Skeletal muscle satellite cell (primary cell): Measurements from ENCODE around the gene CLEC16A.

ENCODE experiments used
- H3K27me3 ChIP-seq: 2 replicates; pipeline ENCODE4 v1.7.0; 2013; ENCODE audit warnings: low read length; ENCODE audit not compliant: control insufficient read depth, insufficient read depth
- H3K36me3 ChIP-seq: 2 replicates; pipeline ENCODE4 v1.7.0; 2013; ENCODE audit warnings: mild to moderate bottlenecking, control low read depth, low read length; ENCODE audit not compliant: insufficient read depth
- H3K4me1 ChIP-seq: 2 replicates; pipeline ENCODE4 v1.7.0; 2013; ENCODE audit warnings: low read length; ENCODE audit not compliant: control insufficient read depth, insufficient read depth
- H3K4me2 ChIP-seq: 2 replicates; pipeline ENCODE4 v1.7.0; 2013; ENCODE audit warnings: mild to moderate bottlenecking, low read length
- H3K4me3 ChIP-seq: 2 replicates; pipeline ENCODE4 v1.7.0; 2013; ENCODE audit warnings: low read length
- H3K9ac ChIP-seq: 2 replicates; pipeline ENCODE4 v1.7.0; 2013; ENCODE audit warnings: mild to moderate bottlenecking, low read depth, low read length, moderate library complexity
- H3K9me3 ChIP-seq: replicated peaks from 2 replicates; pipeline ENCODE4 v1.7.0; 2013; ENCODE audit warnings: mild to moderate bottlenecking, control low read depth, low read length

CLEC16A gene

DNA sequence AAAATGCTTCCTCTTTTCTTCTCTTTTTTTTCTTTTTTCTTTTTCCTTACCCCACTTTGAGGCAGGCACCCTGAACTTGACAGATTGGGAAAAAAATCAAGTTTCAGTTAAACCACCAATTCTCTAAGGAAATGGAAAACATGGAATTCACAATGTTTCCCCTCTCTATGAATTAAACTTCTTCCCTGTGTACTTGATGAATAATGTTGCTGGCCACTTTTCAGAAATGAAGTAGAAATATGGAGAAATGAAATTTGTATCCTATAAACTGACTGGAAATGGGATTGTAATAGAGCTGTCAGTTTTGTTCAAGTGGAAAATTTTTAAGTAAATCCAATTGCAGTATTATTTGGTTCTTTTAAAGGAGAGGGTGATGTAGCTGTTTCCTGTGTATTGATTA is 129.8 kb downstream of the CLEC16A start:
- Histone ChIP-seq H3K36me3 (peaks cover 14% of the 10 kb centered on the region), H3K4me3 (no peak overlapping the region), H3K9me3 (no peaks in the 10 kb centered on the region), H3K9ac (no peak overlapping the region), H3K27me3 (no peaks in the 10 kb centered on the region), H3K4me1 (peaks cover 32% of the 10 kb centered on the region), H3K4me2 (no peak overlapping the region)

DNA sequence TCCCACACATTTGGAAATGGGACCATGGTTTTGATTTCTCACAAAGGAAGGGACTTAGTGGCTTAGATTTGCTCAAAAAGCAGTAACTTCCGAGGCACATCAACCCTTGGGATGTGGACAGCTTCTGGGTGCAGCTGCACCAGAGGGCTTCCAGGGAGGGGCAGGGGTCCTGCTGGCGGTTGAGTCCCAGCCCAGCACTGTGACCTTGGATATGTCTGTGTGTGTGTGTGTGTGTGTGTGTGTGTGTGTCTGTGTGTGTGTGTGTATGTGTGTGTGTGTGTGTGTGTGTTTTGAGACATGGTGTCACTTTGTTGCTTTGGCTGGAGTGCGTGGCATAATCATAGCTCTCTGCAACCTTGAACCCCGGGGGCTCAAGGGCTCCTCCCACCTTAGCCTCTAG is 130.8 kb downstream of the CLEC16A start:
- no peak overlapping the region for H3K4me2 ChIP-seq
- no peaks in the 10 kb centered on the region for H3K27me3 ChIP-seq
- H3K9ac ChIP-seq, result no peak overlapping the region
- no peak overlapping the region for H3K4me3 ChIP-seq
- peaks cover 42% of the 10 kb centered on the region for H3K4me1 ChIP-seq
- H3K36me3 ChIP-seq, result peaks cover 14% of the 10 kb centered on the region
- H3K9me3 ChIP-seq, result no peaks in the 10 kb centered on the region

DNA sequence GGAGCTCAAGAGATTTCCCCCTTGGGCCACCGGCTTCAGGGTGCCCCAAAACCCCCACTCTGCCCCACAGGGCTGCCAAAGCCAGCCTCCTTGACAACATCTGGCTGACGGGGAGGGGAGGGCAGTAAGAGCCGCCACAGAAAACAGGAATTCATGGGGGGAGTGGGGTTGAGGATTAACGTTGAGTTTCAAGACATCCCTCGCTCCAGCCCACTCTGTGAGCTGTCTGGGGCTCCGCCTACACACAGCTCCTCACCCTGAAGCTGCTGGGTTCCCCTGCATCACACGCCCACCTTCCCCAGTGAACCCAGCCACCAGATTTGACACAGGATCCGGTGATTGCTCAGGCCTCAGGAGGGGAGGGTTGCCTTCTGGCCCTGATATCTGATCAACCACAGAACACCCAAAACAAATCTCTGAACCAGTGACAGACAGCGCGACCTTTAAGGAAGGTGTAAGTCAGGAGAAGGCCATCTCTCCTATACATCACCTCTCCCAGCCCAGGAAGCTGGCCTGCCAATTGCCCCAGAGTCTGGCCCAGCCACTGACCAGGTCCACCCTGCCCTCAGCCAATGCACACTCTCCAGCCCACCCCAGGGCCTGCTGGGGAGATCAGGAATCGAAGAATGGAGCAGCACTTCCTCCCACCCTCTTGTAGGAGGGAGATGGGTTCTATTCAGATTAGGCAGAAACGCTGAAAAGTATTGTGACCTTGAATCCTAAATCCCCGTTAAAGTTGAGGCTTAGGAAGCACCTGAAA is 132.1 kb downstream of the CLEC16A start:
- Histone ChIP-seq H3K36me3 (peaks cover 12% of the 10 kb centered on the region), H3K9ac (peak overlapping the region; percentile 6), H3K4me1 (peaks cover 52% of the 10 kb centered on the region), H3K9me3 (no peaks in the 10 kb centered on the region), H3K4me3 (no peak overlapping the region), H3K4me2 (no peak overlapping the region), H3K27me3 (no peaks in the 10 kb centered on the region)

DNA sequence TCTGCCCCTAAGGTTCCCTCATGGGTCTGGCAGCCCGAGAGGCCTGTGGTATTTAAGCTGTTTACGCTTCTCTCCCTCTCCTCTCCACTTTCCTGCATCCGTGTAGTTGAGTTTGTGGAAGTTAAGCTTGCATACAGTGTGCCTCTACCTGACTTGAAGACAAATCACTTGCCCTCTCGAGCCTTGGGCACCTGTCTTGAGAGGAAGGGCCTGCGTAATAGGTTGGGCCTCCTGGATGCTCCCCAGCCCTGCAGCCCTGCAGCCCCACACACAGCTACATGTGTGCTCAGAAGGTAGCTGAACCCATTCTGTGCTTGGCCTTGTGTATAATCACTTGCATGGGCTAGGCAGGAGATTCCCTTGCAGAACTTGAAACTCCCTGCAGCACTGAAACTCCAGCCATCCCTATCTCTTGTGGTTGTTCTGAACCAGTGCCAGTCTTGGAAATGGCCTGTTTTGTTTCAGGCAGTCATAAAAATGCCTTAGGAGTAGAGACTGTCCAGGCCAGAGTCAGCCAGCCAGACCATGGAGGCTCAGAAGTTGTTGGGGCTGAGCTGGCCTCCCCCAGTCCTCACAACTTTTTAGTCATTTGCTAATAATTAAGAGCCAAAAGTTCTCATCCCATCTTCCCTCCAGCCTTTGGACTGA is 134.6 kb downstream of the CLEC16A start:
- H3K4me3 ChIP-seq, result peak overlapping the region; percentile 19
- H3K9me3 ChIP-seq, result no peaks in the 10 kb centered on the region
- peak overlapping the region; percentile 52 for H3K4me2 ChIP-seq
- H3K4me1 ChIP-seq, result peaks cover 71% of the 10 kb centered on the region
- no peaks in the 10 kb centered on the region for H3K27me3 ChIP-seq
- H3K36me3 ChIP-seq, result peaks cover 5% of the 10 kb centered on the region
- peak overlapping the region; percentile 65 for H3K9ac ChIP-seq

- H3K4me3 ChIP-seq, result peak overlapping the region; percentile 43
Observed at GRCh38 chr16:11079652-11080187, 135.4 kb downstream of the CLEC16A start.

GRCh38 chr16:11080327-11080967 is 136.1 kb downstream of the CLEC16A start:
- H3K36me3 ChIP-seq, result peaks cover 5% of the 10 kb centered on the region
- H3K9ac ChIP-seq, result peak overlapping the region; percentile 69
- no peaks in the 10 kb centered on the region for H3K9me3 ChIP-seq
- H3K4me1 ChIP-seq, result peaks cover 85% of the 10 kb centered on the region
- peak overlapping the region; percentile 43 for H3K4me3 ChIP-seq
- H3K4me2 ChIP-seq, result peak overlapping the region; percentile 46
- H3K27me3 ChIP-seq, result no peaks in the 10 kb centered on the region

More at GRCh38 chr16:11079652-11080187, 135.4 kb downstream of the CLEC16A start:
- H3K4me2 ChIP-seq, result peak overlapping the region; percentile 52
- peak overlapping the region; percentile 69 for H3K9ac ChIP-seq
- no peaks in the 10 kb centered on the region for H3K27me3 ChIP-seq
- H3K36me3 ChIP-seq, result peaks cover 5% of the 10 kb centered on the region
- no peaks in the 10 kb centered on the region for H3K9me3 ChIP-seq
- peaks cover 78% of the 10 kb centered on the region for H3K4me1 ChIP-seq

GRCh38 chr16:11080999-11081630 is 136.8 kb downstream of the CLEC16A start:
- peaks cover 5% of the 10 kb centered on the region for H3K36me3 ChIP-seq
- no peaks in the 10 kb centered on the region for H3K27me3 ChIP-seq
- peaks cover 83% of the 10 kb centered on the region for H3K4me1 ChIP-seq

GRCh38 chr16:11082108-11082859 is 137.9 kb downstream of the CLEC16A start:
- Histone ChIP-seq H3K4me1 (peaks cover 72% of the 10 kb centered on the region), H3K27me3 (no peaks in the 10 kb centered on the region), H3K36me3 (peaks cover 5% of the 10 kb centered on the region), H3K9ac (no peak overlapping the region), H3K4me3 (no peak overlapping the region), H3K9me3 (no peaks in the 10 kb centered on the region), H3K4me2 (no peak overlapping the region)

More at GRCh38 chr16:11080999-11081630, 136.8 kb downstream of the CLEC16A start:
- Histone ChIP-seq H3K9me3 (no peaks in the 10 kb centered on the region), H3K4me3 (no peak overlapping the region), H3K4me2 (no peak overlapping the region), H3K9ac (peak overlapping the region; percentile 69)

DNA sequence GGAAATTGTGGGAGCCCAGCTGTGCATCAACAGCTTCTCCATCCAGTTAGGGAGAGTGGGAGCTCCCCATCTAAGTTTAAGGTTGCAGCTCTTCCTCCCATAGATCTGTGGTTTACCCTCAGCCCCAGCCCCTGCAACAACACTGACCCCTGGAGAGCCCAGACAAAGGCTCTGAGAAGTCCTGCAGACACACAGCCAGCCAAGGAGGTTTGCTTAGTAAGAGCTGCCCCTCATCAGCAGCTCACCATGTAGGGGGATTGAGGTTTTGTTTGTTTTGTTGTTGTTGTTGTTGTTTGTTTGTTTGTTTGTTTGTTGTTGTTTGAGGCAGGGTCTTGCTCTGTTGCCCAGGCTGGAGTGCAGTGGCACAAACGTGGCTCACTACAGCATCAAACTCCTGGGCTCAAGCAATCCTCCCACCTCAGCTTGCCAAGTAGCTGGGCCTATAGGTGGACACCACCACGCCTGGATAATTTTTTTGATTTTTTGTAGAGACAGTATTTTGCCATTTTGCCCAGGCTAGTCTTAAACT is 138.6 kb downstream of the CLEC16A start:
- Histone ChIP-seq H3K4me3 (no peak overlapping the region), H3K36me3 (peaks cover 5% of the 10 kb centered on the region), H3K27me3 (no peaks in the 10 kb centered on the region), H3K4me1 (peaks cover 66% of the 10 kb centered on the region), H3K4me2 (no peak overlapping the region), H3K9me3 (no peaks in the 10 kb centered on the region), H3K9ac (no peak overlapping the region)

GRCh38 chr16:11084484-11084875 is 140.1 kb downstream of the CLEC16A start:
- H3K27me3 ChIP-seq, result no peaks in the 10 kb centered on the region
- H3K4me3 ChIP-seq, result no peak overlapping the region
- H3K4me2 ChIP-seq, result peak overlapping the region; percentile 43
- peaks cover 52% of the 10 kb centered on the region for H3K4me1 ChIP-seq
- no peaks in the 10 kb centered on the region for H3K9me3 ChIP-seq
- peak overlapping the region; percentile 61 for H3K9ac ChIP-seq
- peaks cover 5% of the 10 kb centered on the region for H3K36me3 ChIP-seq
